Endodermal cell (in vitro differentiated cells): Measurements from ENCODE around the gene BACH1. TPM values are rescaled to one million over a fixed set of nuclear protein-coding genes. Genes with fewer than 3 reads are reported as not detected.

ENCODE experiments used
- DNase-seq: peaks from one replicate; pipeline ENCODE4 v3.0.0-alpha.2; 2017
- H3K27ac ChIP-seq: 2 replicates; pipeline ENCODE4 v1.5.1; 2013; ENCODE audit warnings: mild to moderate bottlenecking, low read depth, low read length, moderate library complexity
- H3K27me3 ChIP-seq: 2 replicates; pipeline ENCODE4 v1.6.1; 2013; ENCODE audit warnings: mild to moderate bottlenecking, low read length, moderate library complexity; ENCODE audit not compliant: insufficient read depth, control insufficient read depth, poor library complexity, severe bottlenecking
- H3K36me3 ChIP-seq: 2 replicates; pipeline ENCODE4 v1.7.0; 2013; ENCODE audit warnings: mild to moderate bottlenecking, low read length, moderate library complexity; ENCODE audit not compliant: control insufficient read depth, insufficient read depth
- H3K4me1 ChIP-seq: one replicate; pipeline ENCODE4 v1.7.0; 2013; ENCODE audit warnings: low read length; ENCODE audit not compliant: control insufficient read depth, insufficient read depth
- H3K4me3 ChIP-seq: 2 replicates; pipeline ENCODE4 v1.5.1; 2013; ENCODE audit warnings: mild to moderate bottlenecking, low read length, moderate library complexity
- H3K9ac ChIP-seq: 2 replicates; pipeline ENCODE4 v1.6.1; 2013; ENCODE audit warnings: mild to moderate bottlenecking, low read length, moderate library complexity; ENCODE audit not compliant: poor library complexity, severe bottlenecking; ENCODE audit errors: extremely low read depth
- H3K9me3 ChIP-seq: 2 replicates; pipeline ENCODE4 v1.6.1; 2013; ENCODE audit warnings: mild to moderate bottlenecking, low read length, moderate library complexity; ENCODE audit not compliant: control insufficient read depth
- H3K27ac Mint-ChIP-seq: 2 replicates; pipeline ENCODE4 v1.8.0; 2020; ENCODE audit warnings: mixed read lengths
- H3K27me3 Mint-ChIP-seq: 2 replicates; pipeline ENCODE4 v1.8.0; 2021; ENCODE audit warnings: mild to moderate bottlenecking, mixed read lengths; ENCODE audit not compliant: insufficient read depth
- H3K36me3 Mint-ChIP-seq: 2 replicates; pipeline ENCODE4 v1.8.0; 2020; ENCODE audit warnings: low read depth, mixed read lengths
- H3K4me1 Mint-ChIP-seq: 2 replicates; pipeline ENCODE4 v1.8.0; 2020; ENCODE audit warnings: mixed read lengths
- H3K4me3 Mint-ChIP-seq: 2 replicates; pipeline ENCODE4 v1.8.0; 2020; ENCODE audit warnings: mild to moderate bottlenecking, moderate library complexity, mixed read lengths
- H3K9me3 Mint-ChIP-seq: 2 replicates; pipeline ENCODE4 v1.8.0; 2020; ENCODE audit warnings: mild to moderate bottlenecking, mixed read lengths
- CTCF ChIP-seq: fragments of 200-600 bp; sonication (generic); conservative IDR thresholded peaks from 2 replicates; pipeline ENCODE4 v1.5.0; 2021; ENCODE audit warnings: antibody characterized with exemption, mild to moderate bottlenecking
- WGBS, 2 experiments: methylation state at CpG; one replicate each; pipeline versions ENCODE4 v1.1.5 to v1.1.7; 2013; ENCODE audit warnings: missing lambda C conversion rate in 2 of 2, mixed read lengths in 1 of 2; ENCODE audit not compliant: insufficient coverage in 1 of 2, insufficient read length in 1 of 2; 5-methylcytosine and 5-hydroxymethylcytosine counted together
- total RNA-seq, 2 donors: library from RNA; stranded (reverse); fragmentation: NEBNext Ultra II Directional in 1 of 2; extraction: Animal tissue kit (Norgen Biotek cat#: 25700) in 1 of 2; gene quantifications; 2 replicates in 1 of 2; 3 replicates in 1 of 2; pipeline ENCODE4 v1.2.1, GENCODE V29; 2021

BACH1 gene
- total RNA-seq, 2 donors from 2014 or later, result 61.3 to 64.9 TPM

GRCh38 chr21:29321932-29322928 lies 23.5 kb downstream of the BACH1 start:
- peaks cover 43% of the 10 kb centered on the region for H3K36me3 Mint-ChIP-seq
- DNase-seq, result no peak
- H3K4me3 Mint-ChIP-seq, result no peak overlapping the region
- H3K4me1 ChIP-seq, result peaks cover under 1% of the 10 kb centered on the region
- peaks cover 3% of the 10 kb centered on the region for H3K9me3 Mint-ChIP-seq
- H3K4me1 Mint-ChIP-seq, result peaks cover 27% of the 10 kb centered on the region
- no peak for TF ChIP-seq CTCF
- H3K9me3 ChIP-seq, result no peaks in the 10 kb centered on the region
- H3K36me3 ChIP-seq, result peaks cover 39% of the 10 kb centered on the region
- no peak overlapping the region for H3K27ac ChIP-seq
- no peaks in the 10 kb centered on the region for H3K27me3 Mint-ChIP-seq
- H3K4me3 ChIP-seq, result no peak overlapping the region
- H3K27me3 ChIP-seq, result no peaks in the 10 kb centered on the region
- 95 to 100% methylated on average over 2 to 10 of the region's 11 CpGs for WGBS, 2 experiments
- no peak overlapping the region for H3K27ac Mint-ChIP-seq
- no peak overlapping the region for H3K9ac ChIP-seq

GRCh38 chr21:29323189-29323588 lies 24.5 kb downstream of the BACH1 start:
- TF ChIP-seq CTCF, result no peak
- peaks cover 3% of the 10 kb centered on the region for H3K9me3 Mint-ChIP-seq
- peaks cover 47% of the 10 kb centered on the region for H3K36me3 ChIP-seq
- no peak overlapping the region for H3K4me3 Mint-ChIP-seq
- H3K27ac Mint-ChIP-seq, result no peak overlapping the region
- H3K4me3 ChIP-seq, result no peak overlapping the region
- DNase-seq, result no peak
- 92 to 95% methylated on average over 5 to 6 of the region's 6 CpGs for WGBS, 2 experiments
- no peaks in the 10 kb centered on the region for H3K4me1 ChIP-seq
- H3K9ac ChIP-seq, result no peak overlapping the region
- H3K27me3 Mint-ChIP-seq, result no peaks in the 10 kb centered on the region
- H3K36me3 Mint-ChIP-seq, result peaks cover 51% of the 10 kb centered on the region
- peaks cover 23% of the 10 kb centered on the region for H3K4me1 Mint-ChIP-seq
- H3K9me3 ChIP-seq, result no peaks in the 10 kb centered on the region
- no peak overlapping the region for H3K27ac ChIP-seq
- H3K27me3 ChIP-seq, result no peaks in the 10 kb centered on the region

GRCh38 chr21:29326914-29327554 lies 28.3 kb downstream of the BACH1 start:
- 94 to 96% methylated on average over 6 to 10 of the region's 10 CpGs for WGBS, 2 experiments
- no peak for DNase-seq
- no peak overlapping the region for H3K4me3 ChIP-seq
- Mint-ChIP-seq H3K27ac (peak overlapping the region; percentile 33), H3K4me1 (no peaks in the 10 kb centered on the region), H3K27me3 (no peaks in the 10 kb centered on the region), H3K9me3 (no peaks in the 10 kb centered on the region), H3K4me3 (no peak overlapping the region), H3K36me3 (peaks cover 53% of the 10 kb centered on the region)
- H3K27me3 ChIP-seq, result no peaks in the 10 kb centered on the region
- no peak for TF ChIP-seq CTCF
- H3K36me3 ChIP-seq, result peaks cover 67% of the 10 kb centered on the region
- H3K4me1 ChIP-seq, result no peaks in the 10 kb centered on the region
- H3K27ac ChIP-seq, result no peak overlapping the region
- no peaks in the 10 kb centered on the region for H3K9me3 ChIP-seq
- no peak overlapping the region for H3K9ac ChIP-seq
